ENCODE measurements around the gene ARHGEF11.

- TF ChIP-seq CTCF (conservative IDR thresholded peaks at IDR 0.05 in 1 of 2, IDR thresholded peaks at IDR 0.05 in 1 of 2; ENCODE audit: extremely low read depth in 1 of 2, insufficient read depth in 1 of 2, low read depth in 1 of 2, low read length in 2 of 2) = no peak
- TF ChIP-seq EZH2 (IDR thresholded peaks at IDR 0.05; ENCODE audit: borderline replicate concordance, low read length) = no peak
These were observed 96.4 kb downstream of the ARHGEF11 start for GRCh38 chr1:156949127-156949526.

Measured in mammary epithelial cell (primary cell).